ENCODE results near the gene ARL4A. TPM values are rescaled to one million over a fixed set of nuclear protein-coding genes. Genes with fewer than 3 reads are reported as not detected.

The ARL4A gene
- 0.20 and 0.35 TPM in 2 replicates for total RNA-seq (2013; cell fraction: nucleolus; rRNA removed)
- 2.0 and 2.3 TPM in 2 replicates for total RNA-seq (2014; rRNA removed)
- total RNA-seq (2014; rRNA removed; fragmentation: Illumina TruSeq; extraction: Trizol) = 3.2 and 3.5 TPM in 2 replicates
- total RNA-seq (2021) = 1.9 and 2.8 TPM in 2 replicates
- polyA plus RNA-seq (2011; ENCODE audit: low read depth) = 1.1 TPM
- 0.23 and 0.35 TPM in 2 replicates for polyA plus RNA-seq (2011; rRNA removed)
- polyA plus RNA-seq (2011; cell fraction: cytosol; rRNA removed) = 0.04 and 0.07 TPM in 2 replicates
- polyA plus RNA-seq (2011; cell fraction: nucleus; rRNA removed) = 0.20 TPM in 1 of 2 replicates, not detected in the other
- 0.83 and 1.7 TPM in 2 replicates for polyA plus RNA-seq (2012)
- polyA plus RNA-seq (2014; fragmentation: Illumina TruSeq; extraction: Trizol) = 3.7 and 5.2 TPM in 2 replicates
- 1 to 10 TPM; 1.7 to 2.5 TPM for polyA plus RNA-seq (2014; fragmentation: Nextera tagmentation; extraction: Ambion mirVana)
- polyA plus RNA-seq (2014; rRNA removed) = 1.7 and 1.9 TPM in 2 replicates
- polyA plus RNA-seq (2016; fragmentation: Nextera tagmentation; extraction: Ambion mirVana) = 1 to 10 TPM; 4.1 to 4.6 TPM
- polyA minus RNA-seq (2011; rRNA and poly(A)+ RNA removed) = 0.46 TPM in 1 of 2 replicates, not detected in the other
- 1.1 and 1.8 TPM in 2 replicates for polyA minus RNA-seq (2011; cell fraction: cytosol; rRNA and poly(A)+ RNA removed)
- polyA minus RNA-seq (2011; cell fraction: nucleus; rRNA and poly(A)+ RNA removed) = 0.36 and 0.67 TPM in 2 replicates
- Bru-seq, nascent RNA = percentile 39 among the genes with signal in this experiment
- percentile 32 among the genes with signal in this experiment for BruChase-seq, experiment 1, labeled RNA remaining after a 6-hour chase
- BruChase-seq, experiment 2, labeled RNA remaining after a 2-hour chase = percentile 42 among the genes with signal in this experiment
- long read RNA-seq, experiment 1 = 0 reads
- long read RNA-seq, experiment 2, partial matches to known transcripts = 0 of 1 reads
- long read RNA-seq, experiment 2, other reads (novel, unspliced or antisense) = 0 of 1 reads

GRCh38 chr7:12686891-12687717 is at the start of gene ARL4A:
TSS of gene ARL4A (plus strand) at chr7:12687633. CDS start at chr7:12688255, 622 bp downstream.
- RAD21 ChIA-PET (ENCODE audit: unreplicated experiment) = interaction anchor here (1.1 kb wide), 1 partner anchor 9 kb away, joined by 3 read pairs; no protein-coding TSS in a partner anchor
- no peaks in the 10 kb centered on the region for H3K27me3 ChIP-seq (replicated peaks in 1 of 2; ENCODE audit: control insufficient read depth in 2 of 2, insufficient read depth in 2 of 2, low read length in 1 of 2)
- FAIRE-seq (no peak), DNase-seq (ENCODE audit: low read depth, low spot score) (peak; percentile 47), ATAC-seq (peak; percentile 84)
- no peaks in the 10 kb centered on the region; the same call in 2 of the 3 replicates for H3K9me3 ChIP-seq (replicated peaks; ENCODE audit: control insufficient read depth, insufficient read depth, low read length)
- peaks cover 4% of the 10 kb centered on the region; the same call in 1 of the 2 replicates for H3K4me1 ChIP-seq (ENCODE audit: control insufficient read depth, insufficient read depth, low read length)
- no peaks in the 10 kb centered on the region for H3K36me3 ChIP-seq (ENCODE audit: control insufficient read depth in 2 of 2, insufficient read depth in 2 of 2, low read length in 1 of 2)
- WGBS (ENCODE audit: insufficient coverage, insufficient replicate concordance, low lambda C conversion rate, missing lambda C conversion rate) = 1% methylated on average over 65 of the region's 73 CpGs
- CTCF ChIA-PET = interaction anchor here (1.2 kb wide), 1 partner anchor 12 kb away, joined by 5 read pairs; no protein-coding TSS in a partner anchor
- peak within 1 kb of the TSS; percentile 94 for H3K4me2 ChIP-seq (ENCODE audit: control insufficient read depth, insufficient read depth)
- no peaks in the 10 kb centered on the region for H3K79me2 ChIP-seq (ENCODE audit: control insufficient read depth, insufficient read depth, low read length)
- in situ Hi-C loops (cut with MboI) = no loop called here
- BruUV-seq (replicated peaks) = no TSS peak
- SMC1A ChIA-PET (ENCODE audit: uncharacterized antibody, unreplicated experiment) = no interaction called here
- intact Hi-C loops (cut with micrococcal nuclease; ENCODE audit: unreplicated experiment) = loop anchor here (5.0 kb wide), 1 partner anchor 50 kb away; no protein-coding TSS in a partner anchor
- H2AFZ ChIP-seq (ENCODE audit: control insufficient read depth, low read depth, low read length) = peak within 1 kb of the TSS; percentile 94
- H3K4me3 ChIP-seq = peak within 1 kb of the TSS; percentile 79
- no peak within 1 kb of the TSS; the same call in 1 of the 2 replicates for H3K27ac ChIP-seq (ENCODE audit: control insufficient read depth, insufficient read depth)
- H3K9ac ChIP-seq (ENCODE audit: control insufficient read depth, insufficient read depth, low read length) = peak within 1 kb of the TSS; percentile 38
- H4K20me1 ChIP-seq (ENCODE audit: control insufficient read depth, insufficient read depth) = no peaks in the 10 kb centered on the region
- POLR2A ChIA-PET = no interaction called here
- peak; percentile 31 for TF ChIP-seq POLR2A (IDR thresholded peaks at IDR 0.05; ENCODE audit: low read depth, low read length)
- TF ChIP-seq SRF (IDR thresholded peaks at IDR 0.05; ENCODE audit: low read depth in 2 of 2, low read length in 2 of 2) = no peak
- no peak for TF ChIP-seq ZNF622 (IDR thresholded peaks at IDR 0.05)
- no peak for TF ChIP-seq ATF7 (IDR thresholded peaks at IDR 0.05; ENCODE audit: low read depth)
- TF ChIP-seq TCF3 (IDR thresholded peaks at IDR 0.05; ENCODE audit: borderline replicate concordance, insufficient read depth, low read depth, low read length) = 0 out of 2 replicates have a peak, but pooled peaks have one; percentile 43
- TF ChIP-seq ATF3 (IDR thresholded peaks at IDR 0.05; ENCODE audit: borderline replicate concordance, extremely low read depth, low read depth, low read length) = no peak
- no peak for TF ChIP-seq KAT2A (conservative IDR thresholded peaks at IDR 0.05; ENCODE audit: control insufficient read depth, low read depth, low read length)
- TF ChIP-seq CEBPB (IDR thresholded peaks at IDR 0.05; ENCODE audit: borderline replicate concordance in 1 of 2, low read depth in 2 of 2, low read length in 2 of 2) = no peak
- peak; percentile 97 for TF ChIP-seq PKNOX1 (IDR thresholded peaks at IDR 0.05)
- TF ChIP-seq BACH1 (IDR thresholded peaks at IDR 0.05; ENCODE audit: borderline replicate concordance) = no peak
- no peak for TF ChIP-seq POU2F2 (IDR thresholded peaks at IDR 0.05; ENCODE audit: borderline replicate concordance, low read depth, low read length)
- TF ChIP-seq PBX3 (IDR thresholded peaks at IDR 0.05; ENCODE audit: insufficient replicate concordance, low read depth, low read length) = peak; percentile 93
- TF ChIP-seq NR2C2 (IDR thresholded peaks at IDR 0.05; ENCODE audit: borderline replicate concordance, control insufficient read depth, insufficient read length, low read depth) = no peak
- no peak for TF ChIP-seq MTA2 (IDR thresholded peaks at IDR 0.05; ENCODE audit: low read depth)
- no peak for TF ChIP-seq NFYA (IDR thresholded peaks at IDR 0.05; ENCODE audit: borderline replicate concordance, low read depth, low read length)
- no peak for TF ChIP-seq IKZF1 (conservative IDR thresholded peaks at IDR 0.05)
